ENCODE measurements around the gene GATA5. TPM values are rescaled to one million over a fixed set of nuclear protein-coding genes. Genes with fewer than 3 reads are reported as not detected.

The GATA5 gene
- polyA plus RNA-seq, 1 donor from 2014 or later = not detected

GRCh38 chr20:62517901-62518610 lies 42.3 kb upstream of the GATA5 start:
- no peaks in the 10 kb centered on the region for H3F3A ChIP-seq (ENCODE audit: insufficient read depth, low read length, poor library complexity, severe bottlenecking)
- no peaks in the 10 kb centered on the region for H3K9me2 ChIP-seq (ENCODE audit: insufficient read depth, low read length)
- H3K4me3 ChIP-seq (ENCODE audit: low read length) = no peak overlapping the region
- TF ChIP-seq EP300 (conservative IDR thresholded peaks at IDR 0.05; ENCODE audit: poor library complexity, severe bottlenecking) (no peak), MXI1 (conservative IDR thresholded peaks at IDR 0.05; ENCODE audit: poor library complexity, severe bottlenecking) (no peak), RAD21 (conservative IDR thresholded peaks at IDR 0.05) (no peak), REST (IDR thresholded peaks at IDR 0.05; ENCODE audit: borderline replicate concordance) (no peak), POLR2AphosphoS5 (IDR thresholded peaks at IDR 0.05) (no peak)
- no peaks in the 10 kb centered on the region for H3K9me3 ChIP-seq (ENCODE audit: low read length)
- no peaks in the 10 kb centered on the region for H3K27me3 ChIP-seq (ENCODE audit: insufficient read depth, low read depth, low read length)
- H3K9ac ChIP-seq (ENCODE audit: low read length) = no peak overlapping the region
- H3K4me2 ChIP-seq (ENCODE audit: low read length) = no peak overlapping the region
- H3K36me3 ChIP-seq (ENCODE audit: insufficient read depth, low read length) = no peaks in the 10 kb centered on the region
- H4K20me1 ChIP-seq (ENCODE audit: insufficient read depth) = no peaks in the 10 kb centered on the region
- no peaks in the 10 kb centered on the region for H3K79me2 ChIP-seq (replicated peaks; ENCODE audit: insufficient read depth, low read length)
- H3K27ac ChIP-seq (ENCODE audit: low read length) = no peak overlapping the region
- no peak overlapping the region for H2AFZ ChIP-seq (ENCODE audit: low read depth, low read length)

- no peaks in the 10 kb centered on the region for H3K9me2 ChIP-seq (ENCODE audit: insufficient read depth, low read length)
- no peak overlapping the region for H2AFZ ChIP-seq (ENCODE audit: low read depth, low read length)
- H3K9ac ChIP-seq (ENCODE audit: low read length) = no peak overlapping the region
- H3K79me2 ChIP-seq (replicated peaks; ENCODE audit: insufficient read depth, low read length) = no peaks in the 10 kb centered on the region
- no peaks in the 10 kb centered on the region for H4K20me1 ChIP-seq (ENCODE audit: insufficient read depth)
- no peaks in the 10 kb centered on the region for H3K9me3 ChIP-seq (ENCODE audit: low read length)
- no peaks in the 10 kb centered on the region for H3K27me3 ChIP-seq (ENCODE audit: insufficient read depth, low read depth, low read length)
- TF ChIP-seq EP300 (conservative IDR thresholded peaks at IDR 0.05; ENCODE audit: poor library complexity, severe bottlenecking) = no peak
- TF ChIP-seq EZH2 (IDR thresholded peaks at IDR 0.05; ENCODE audit: borderline replicate concordance, insufficient read depth, low read length, poor library complexity, severe bottlenecking) = no peak
- TF ChIP-seq CTCF (IDR thresholded peaks at IDR 0.05; ENCODE audit: poor library complexity, severe bottlenecking) = no peak
- no peak for TF ChIP-seq POLR2AphosphoS5 (IDR thresholded peaks at IDR 0.05)
- no peak for TF ChIP-seq SMC3 (conservative IDR thresholded peaks at IDR 0.05; ENCODE audit: poor library complexity)
- TF ChIP-seq TAF1 (IDR thresholded peaks at IDR 0.05; ENCODE audit: low read depth) = no peak
- TF ChIP-seq MXI1 (conservative IDR thresholded peaks at IDR 0.05; ENCODE audit: poor library complexity, severe bottlenecking) = no peak
- no peak for TF ChIP-seq REST (IDR thresholded peaks at IDR 0.05; ENCODE audit: borderline replicate concordance)
- no peak for TF ChIP-seq RAD21 (conservative IDR thresholded peaks at IDR 0.05)
- H3F3A ChIP-seq (ENCODE audit: insufficient read depth, low read length, poor library complexity, severe bottlenecking) = no peaks in the 10 kb centered on the region
- no peak overlapping the region for H3K4me2 ChIP-seq (ENCODE audit: low read length)
- no peak overlapping the region for H3K4me3 ChIP-seq (ENCODE audit: low read length)
- H3K27ac ChIP-seq (ENCODE audit: low read length) = no peak overlapping the region
- H3K36me3 ChIP-seq (ENCODE audit: insufficient read depth, low read length) = no peaks in the 10 kb centered on the region
These were observed 41.4 kb upstream of the GATA5 start for GRCh38 chr20:62517168-62517567.
